Calu3 (cell line): ENCODE results near the gene PKIG. TPM values are rescaled to one million over a fixed set of nuclear protein-coding genes. Genes with fewer than 3 reads are reported as not detected.

Experiments used
- BruUV-seq: library from RNA; stranded (reverse); fragments of 400-500 nt; replicated peaks from 2 replicates; lab custom pipeline; 2021; lab: Mats Ljungman, UMichigan
- CTCF ChIA-PET: fragments of 300-600 bp; sonication (Branson Sonifier 250); formaldehyde crosslinking; loops from one replicate; lab custom pipeline; 2022; ENCODE audit warnings: antibody characterized with exemption; lab: Charles Lee
- DNase-seq: peaks from one replicate; pipeline ENCODE4 v3.0.0; 2022
- H3K27ac Mint-ChIP-seq: one replicate; pipeline ENCODE4 v1.8.0; 2022; ENCODE audit warnings: mixed read lengths; ENCODE audit not compliant: unreplicated experiment
- H3K27me3 Mint-ChIP-seq: one replicate; pipeline ENCODE4 v1.8.0; 2022; ENCODE audit warnings: mixed read lengths; ENCODE audit not compliant: unreplicated experiment
- H3K36me3 Mint-ChIP-seq: one replicate; pipeline ENCODE4 v1.8.0; 2022; ENCODE audit warnings: mild to moderate bottlenecking, moderate library complexity, mixed read lengths; ENCODE audit not compliant: insufficient read depth, unreplicated experiment
- H3K4me1 Mint-ChIP-seq: one replicate; pipeline ENCODE4 v1.8.0; 2022; ENCODE audit warnings: mild to moderate bottlenecking, low read depth, mixed read lengths; ENCODE audit not compliant: unreplicated experiment
- H3K4me3 Mint-ChIP-seq: one replicate; pipeline ENCODE4 v1.8.0; 2022; ENCODE audit warnings: mild to moderate bottlenecking, low read depth, moderate library complexity, mixed read lengths; ENCODE audit not compliant: unreplicated experiment
- H3K9me3 Mint-ChIP-seq: one replicate; pipeline ENCODE4 v1.8.0; 2022; ENCODE audit warnings: low read depth, mixed read lengths; ENCODE audit not compliant: unreplicated experiment
- CTCF ChIP-seq: fragments of 200-600 bp; IDR thresholded peaks from one replicate; pipeline ENCODE4 v1.8.0; 2022; ENCODE audit warnings: antibody characterized with exemption; ENCODE audit not compliant: unreplicated experiment
- intact Hi-C: fragments of 100-400 bp; cut with micrococcal nuclease; formaldehyde crosslinking; loops from one replicate; pipeline ENCODE4 v1.10.0; 2022; ENCODE audit not compliant: unreplicated experiment
- total RNA-seq: library from RNA; stranded (reverse); gene quantifications from 2 replicates; pipeline ENCODE4 v1.2.3, GENCODE V29; 2022

The PKIG gene
- total RNA-seq, 1 experiment from 2014 or later: 6.6 TPM

- CTCF ChIA-PET: no interaction called here
- intact Hi-C loops: no loop called here
- H3K27me3 Mint-ChIP-seq: peaks cover 86% of the 10 kb centered on the region
- no peak for DNase-seq
- H3K4me1 Mint-ChIP-seq: no peaks in the 10 kb centered on the region
- H3K36me3 Mint-ChIP-seq: no peaks in the 10 kb centered on the region
- H3K4me3 Mint-ChIP-seq: no peak overlapping the region
- no peak for TF ChIP-seq CTCF
- no peak overlapping the region for H3K27ac Mint-ChIP-seq
- H3K9me3 Mint-ChIP-seq: no peaks in the 10 kb centered on the region
- BruUV-seq: no TSS peak
Observed at GRCh38 chr20:44659931-44660330, 77.6 kb downstream of the PKIG start.

DNA sequence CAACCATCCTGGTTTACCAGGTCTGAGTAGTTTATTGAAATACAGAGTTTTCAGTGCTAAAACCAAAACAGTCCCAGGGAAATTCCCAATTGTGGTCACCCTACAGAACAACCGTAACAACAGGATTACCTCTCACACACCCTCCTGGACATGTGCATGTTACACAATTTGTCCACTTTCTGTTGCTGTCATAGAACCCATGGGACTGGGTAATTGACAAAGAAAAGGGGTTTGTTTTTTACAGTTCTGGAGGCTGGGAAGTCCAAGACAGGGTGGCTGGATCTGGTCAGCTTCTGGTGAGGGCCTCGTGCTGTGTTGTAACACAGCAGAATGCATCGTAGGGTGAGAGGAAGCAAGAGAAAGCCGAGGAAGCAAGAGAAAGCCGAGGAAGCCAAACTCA lies 78.2 kb downstream of the PKIG start:
- BruUV-seq: no TSS peak
- H3K9me3 Mint-ChIP-seq: no peaks in the 10 kb centered on the region
- no peak for TF ChIP-seq CTCF
- no peak overlapping the region for H3K27ac Mint-ChIP-seq
- no peaks in the 10 kb centered on the region for H3K4me1 Mint-ChIP-seq
- intact Hi-C loops: no loop called here
- CTCF ChIA-PET: no interaction called here
- no peak for DNase-seq
- H3K4me3 Mint-ChIP-seq: no peak overlapping the region
- no peaks in the 10 kb centered on the region for H3K36me3 Mint-ChIP-seq
- H3K27me3 Mint-ChIP-seq: peaks cover 83% of the 10 kb centered on the region

- Mint-ChIP-seq H3K27ac (no peak overlapping the region), H3K36me3 (no peaks in the 10 kb centered on the region), H3K4me1 (no peaks in the 10 kb centered on the region), H3K27me3 (peaks cover 67% of the 10 kb centered on the region), H3K9me3 (no peaks in the 10 kb centered on the region), H3K4me3 (no peak overlapping the region)
- CTCF ChIA-PET: no interaction called here
- no peak for TF ChIP-seq CTCF
- intact Hi-C loops: no loop called here
- DNase-seq: no peak
- BruUV-seq: no TSS peak
Observed at GRCh38 chr20:44662261-44662660, 79.9 kb downstream of the PKIG start.

DNA sequence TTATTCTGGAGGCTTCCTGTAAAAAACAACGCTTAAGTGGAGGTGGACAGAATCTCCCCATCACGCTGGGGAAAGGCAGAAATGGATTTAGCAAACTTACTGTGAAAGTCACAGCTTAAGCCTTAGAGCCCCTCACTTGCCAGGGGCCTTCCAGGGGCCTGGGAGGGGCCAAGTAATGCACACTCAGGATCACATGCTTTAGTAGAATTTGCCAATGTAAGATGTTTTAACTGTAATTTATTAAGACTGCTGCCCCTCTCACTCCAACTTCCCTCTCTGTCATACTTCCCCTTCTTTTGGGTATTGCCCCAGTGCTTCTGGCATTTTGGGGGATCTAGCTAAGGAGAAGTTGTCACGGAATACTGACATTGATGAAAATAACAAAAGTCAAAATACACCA lies 81.8 kb downstream of the PKIG start:
- Mint-ChIP-seq H3K4me3 (no peak overlapping the region), H3K27ac (no peak overlapping the region), H3K9me3 (no peaks in the 10 kb centered on the region), H3K4me1 (no peaks in the 10 kb centered on the region), H3K27me3 (peaks cover 49% of the 10 kb centered on the region), H3K36me3 (no peaks in the 10 kb centered on the region)
- no TSS peak for BruUV-seq
- no peak for DNase-seq
- intact Hi-C loops: no loop called here
- TF ChIP-seq CTCF: no peak
- CTCF ChIA-PET: no interaction called here
